HepG2 (cell line): ENCODE data around the gene COL4A6.

Experiments used
- CEBPB ChIP-seq: IDR thresholded peaks from 2 replicates; pipeline ENCODE4 v1.6.1; 2011; ENCODE audit warnings: low read depth, low read length, improper control_type of control experiment, borderline replicate concordance
- CHD2 ChIP-seq: IDR thresholded peaks from 2 replicates; pipeline ENCODE4 v1.6.1; 2011; ENCODE audit warnings: low read depth, low read length, improper control_type of control experiment
- CTCF ChIP-seq: sonication (generic); formaldehyde crosslinking; IDR thresholded peaks from 2 replicates; pipeline ENCODE4 v1.5.0; 2020; ENCODE audit warnings: mild to moderate bottlenecking, missing genetic modification reagents, moderate library complexity
- EZH2 ChIP-seq: conservative IDR thresholded peaks from 2 replicates; pipeline ENCODE4 v1.6.1; 2012; ENCODE audit warnings: mild to moderate bottlenecking, low read depth, low read length, moderate library complexity
- HMGA1 ChIP-seq: sonication (generic); formaldehyde crosslinking; conservative IDR thresholded peaks from 2 replicates; pipeline ENCODE4 v1.4.0; 2020; ENCODE audit warnings: missing genetic modification reagents
- KLF6 ChIP-seq: IDR thresholded peaks from 2 replicates; pipeline ENCODE4 v1.8.0; 2016; ENCODE audit warnings: missing biosample characterization, missing genetic modification reagents
- NFRKB ChIP-seq: fragments of 450-650 bp; IDR thresholded peaks from 2 replicates; pipeline ENCODE4 v1.6.1; 2017
- POLR2AphosphoS5 ChIP-seq: IDR thresholded peaks from 2 replicates; pipeline ENCODE4 v1.6.1; 2012; ENCODE audit warnings: low read depth, low read length
- SMARCE1 ChIP-seq: fragments of 450-650 bp; IDR thresholded peaks from 2 replicates; pipeline ENCODE4 v1.6.1; 2017; ENCODE audit warnings: borderline replicate concordance
- TCF12 ChIP-seq, 2 experiments: fragments of 450-650 bp in 1 of 2; sonication (generic) in 1 of 2; formaldehyde crosslinking in 1 of 2; IDR thresholded peaks; 2 replicates each; pipeline versions ENCODE4 v1.6.1 to v1.8.0; 2017 to 2022; ENCODE audit warnings: antibody characterized with exemption in 1 of 2, mild to moderate bottlenecking in 1 of 2, missing genetic modification reagents in 1 of 2, moderate library complexity in 1 of 2
- ZNF3 ChIP-seq: IDR thresholded peaks from 2 replicates; pipeline ENCODE4 v1.7.0; 2017; ENCODE audit warnings: inconsistent platforms
- ZNF543 ChIP-seq: sonication (generic); formaldehyde crosslinking; IDR thresholded peaks from 2 replicates; pipeline ENCODE4 v1.4.0; 2020; ENCODE audit warnings: mild to moderate bottlenecking, missing genetic modification reagents

GRCh38 chrX:108162265-108162664, 276.0 kb downstream of the COL4A6 start:
- TF ChIP-seq KLF6 (CRISPR knock-in tag) (no peak), EZH2 (no peak), CHD2 (no peak), ZNF543 (no peak), SMARCE1 (no peak), POLR2AphosphoS5 (no peak), CEBPB (no peak), TCF12 (IDR thresholded peaks at IDR 0.05) (no peak), TCF12 (CRISPR knock-in tag; IDR thresholded peaks at IDR 0.05) (no peak), NFRKB (no peak), HMGA1 (no peak), CTCF (CRISPR knock-in tag) (no peak), ZNF3 (no peak)
